AML-193 (cell line): ENCODE measurements around the gene HMGB2.

ENCODE experiments used
- DNase-seq, 2 experiments: peaks; one replicate each; lab custom pipeline; 2025; lab: John Stamatoyannopoulos, UW

The HMGB2 gene

GRCh38 chr4:173334085-173334890 lies at the start of gene HMGB2:
Gene HMGB2 (minus strand): TSS chr4:173334358. CDS start chr4:173333649, 709 bp downstream.
- peak; percentile 98 to 99 for DNase-seq

- DNase-seq: no peak
Observed at GRCh38 chr4:173382349-173382748, 48.2 kb upstream of the HMGB2 start.

- no peak for DNase-seq
Observed at GRCh38 chr4:173381610-173382009, 47.5 kb upstream of the HMGB2 start.

- peak; percentile 8 for DNase-seq
Observed at GRCh38 chr4:173380987-173381386, 46.8 kb upstream of the HMGB2 start.

- DNase-seq: no peak
Observed at GRCh38 chr4:173379929-173380328, 45.8 kb upstream of the HMGB2 start.

- no peak for DNase-seq
Observed at GRCh38 chr4:173374588-173374987, 40.4 kb upstream of the HMGB2 start.

GRCh38 chr4:173371292-173372192 lies 37.4 kb upstream of the HMGB2 start:
- DNase-seq: peak; percentile 39 to 53

- peak; percentile 89 to 95 for DNase-seq
Observed at GRCh38 chr4:173370477-173371291, 36.5 kb upstream of the HMGB2 start, which contains the start of gene SAP30. Gene SAP30 (plus strand): TSS chr4:173370954. CDS start chr4:173371183, 229 bp downstream.

GRCh38 chr4:173370130-173370476 lies 35.9 kb upstream of the HMGB2 start:
- DNase-seq: peak in 1 of 2 experiments; percentile 62

GRCh38 chr4:173367946-173368345 lies 33.8 kb upstream of the HMGB2 start:
- peak in 1 of 2 experiments; percentile 11 for DNase-seq

GRCh38 chr4:173367285-173367684 lies 33.1 kb upstream of the HMGB2 start:
- DNase-seq: no peak

- no peak for DNase-seq
Observed at GRCh38 chr4:173365359-173365996, 31.3 kb upstream of the HMGB2 start.

- DNase-seq: no peak
Observed at GRCh38 chr4:173362666-173363065, 28.5 kb upstream of the HMGB2 start.

- peak; percentile 23 to 25 for DNase-seq
Observed at GRCh38 chr4:173360587-173361221, 26.5 kb upstream of the HMGB2 start.

- no peak for DNase-seq
Observed at GRCh38 chr4:173357939-173358338, 23.8 kb upstream of the HMGB2 start.

GRCh38 chr4:173347467-173347866 lies 13.3 kb upstream of the HMGB2 start:
- DNase-seq: no peak

- DNase-seq: no peak
Observed at GRCh38 chr4:173346074-173346473, 11.9 kb upstream of the HMGB2 start.

- peak in 1 of 2 experiments; percentile 13 for DNase-seq
Observed at GRCh38 chr4:173345648-173346047, 11.5 kb upstream of the HMGB2 start.

- DNase-seq: no peak
Observed at GRCh38 chr4:173343832-173344397, 9.8 kb upstream of the HMGB2 start.

- DNase-seq: no peak
Observed at GRCh38 chr4:173337463-173337862, 3.3 kb upstream of the HMGB2 start.
